DMS114 treated with DMSO at 0.1 percent for 48 hours (cell line): ENCODE data around the gene CPA1.
"Not testable (repeated sequence)": the region's sequence is repeated elsewhere in the genome, so short reads cannot be mapped to it uniquely, and the experiment has no call there.

Experiments used
- DNase-seq: peaks from one replicate; lab custom pipeline; 2025; ENCODE audit not compliant: unreplicated experiment; lab: John Stamatoyannopoulos, UW

The CPA1 gene

DNA sequence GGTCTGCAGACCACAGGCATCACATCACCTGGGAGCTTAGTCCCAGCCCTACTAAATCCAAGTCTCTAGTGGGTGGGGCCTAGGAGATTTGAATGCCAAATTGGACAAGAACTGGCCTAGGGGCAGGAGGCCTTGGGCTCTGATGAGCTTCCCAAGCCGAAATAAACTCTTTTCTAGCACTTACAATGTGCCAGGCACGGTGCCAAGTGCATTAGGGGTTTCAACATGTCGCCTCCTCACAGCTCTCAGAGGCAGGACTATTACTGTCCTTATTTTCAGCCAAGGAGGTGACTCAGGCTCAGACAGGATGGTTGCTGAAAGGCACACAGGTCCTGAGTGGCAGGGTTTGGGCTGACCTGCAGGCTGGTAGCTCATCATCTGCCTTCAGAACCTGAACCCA, 9.2 kb upstream of the CPA1 start:
- no peak for DNase-seq

GRCh38 chr7:130372402-130373165, 7.7 kb upstream of the CPA1 start:
- no peak for DNase-seq

DNA sequence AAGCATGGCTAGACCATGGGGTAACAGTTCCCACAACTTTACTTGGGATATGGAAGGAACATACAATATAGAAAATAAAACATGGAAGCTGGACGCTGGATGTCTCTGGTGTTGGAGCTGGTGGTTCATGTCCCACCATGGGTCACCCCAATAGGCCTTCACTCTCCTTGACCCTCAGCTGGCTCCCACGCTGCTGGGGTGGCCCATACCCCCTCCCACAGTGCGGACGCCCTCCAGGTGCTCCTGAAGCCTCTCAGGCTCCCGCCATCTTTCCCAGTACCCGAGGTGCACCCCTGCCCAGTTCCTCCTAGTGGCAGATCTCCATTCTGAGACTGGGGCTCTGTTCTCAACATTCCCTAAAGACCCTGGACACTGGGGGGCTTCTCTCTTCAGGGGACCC, 5.8 kb upstream of the CPA1 start:
- no peak for DNase-seq

DNA sequence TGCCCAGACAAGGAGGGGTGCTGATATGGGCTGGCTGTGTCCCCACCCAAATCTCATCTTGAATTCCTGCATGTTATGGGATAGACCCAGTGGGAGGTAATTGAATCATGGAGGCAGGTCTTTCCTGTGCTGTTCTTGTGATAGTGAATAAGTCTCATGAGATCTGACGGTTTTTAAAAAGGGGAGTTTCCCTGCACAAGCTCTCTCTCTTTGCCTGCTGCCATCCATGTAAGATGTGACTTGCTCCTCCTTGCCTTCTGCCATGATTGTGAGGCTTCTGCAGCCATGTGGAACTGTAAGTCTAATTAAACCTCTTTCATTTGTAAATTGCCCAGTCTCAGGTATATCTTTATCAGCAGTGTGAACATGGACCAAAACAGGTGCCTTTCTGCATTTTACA, 3.8 kb upstream of the CPA1 start:
- not testable (repeated sequence) for DNase-seq

DNA sequence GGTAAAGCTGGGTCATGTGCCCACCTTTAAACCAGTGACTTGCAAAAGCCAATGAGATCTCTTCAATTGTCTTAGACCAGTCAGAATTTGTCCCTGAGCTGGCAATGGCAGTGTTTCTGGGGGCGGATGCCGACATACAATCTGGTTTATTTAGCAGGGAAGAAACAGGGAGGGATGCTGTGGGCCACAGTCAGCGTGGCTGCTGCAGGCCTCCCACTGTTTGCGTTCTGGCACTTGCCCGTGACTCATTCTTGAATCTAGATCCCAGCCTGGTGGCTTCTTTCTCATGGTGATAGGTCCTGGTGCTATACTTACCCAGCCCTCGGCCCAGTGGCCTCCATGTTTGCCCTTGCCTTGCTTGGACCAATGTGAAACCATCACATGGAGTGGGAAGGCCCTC, 3.1 kb upstream of the CPA1 start:
- no peak for DNase-seq

DNA sequence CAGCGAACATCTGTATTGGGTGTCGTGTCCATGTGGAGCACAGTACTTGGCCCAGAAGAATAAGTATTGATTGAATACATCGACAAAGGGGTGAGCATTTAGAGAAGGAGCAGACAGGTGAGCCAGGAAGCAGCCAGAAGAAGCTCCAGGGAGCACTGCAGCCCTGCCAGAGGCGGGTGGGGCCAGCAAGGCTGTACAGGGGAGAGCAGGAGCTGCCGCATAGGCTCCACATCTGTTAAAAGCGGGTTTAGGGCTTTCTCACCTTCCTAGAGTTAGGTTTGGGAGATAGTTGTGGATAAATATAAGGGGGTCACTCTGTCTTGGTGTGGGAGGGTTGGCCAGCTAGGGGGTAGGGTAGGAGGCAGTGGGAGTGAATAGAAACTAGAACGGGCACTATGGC, 1.3 kb upstream of the CPA1 start:
- DNase-seq: no peak

- no peak for DNase-seq
Observed at GRCh38 chr7:130379532-130379920, 768 bp upstream of the CPA1 start.

GRCh38 chr7:130380861-130381455, 664 bp downstream of the CPA1 start:
- DNase-seq: no peak

- DNase-seq: no peak
Observed at GRCh38 chr7:130381468-130382312, 1.4 kb downstream of the CPA1 start.

- DNase-seq: no peak
Observed at GRCh38 chr7:130383187-130383980, 3.1 kb downstream of the CPA1 start.

DNA sequence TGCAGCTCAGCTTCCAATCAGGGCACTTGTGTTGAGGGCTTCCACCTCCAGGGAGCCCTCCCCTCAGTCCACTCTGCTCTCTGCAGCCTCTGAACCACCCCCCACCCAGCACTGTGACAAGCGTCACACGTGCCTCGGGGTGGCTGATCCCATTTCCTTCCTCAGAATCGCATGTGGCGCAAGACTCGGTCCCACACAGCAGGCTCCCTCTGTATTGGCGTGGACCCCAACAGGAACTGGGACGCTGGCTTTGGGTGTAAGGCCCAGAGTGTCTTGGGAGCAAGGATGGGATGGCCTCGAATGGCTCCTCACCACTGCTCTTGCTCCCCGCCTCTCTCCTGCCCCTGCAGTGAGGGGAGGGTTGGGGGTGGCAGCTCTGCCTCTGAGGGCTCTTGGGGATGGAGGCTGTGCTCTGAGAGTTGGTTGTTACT, 4.1 kb downstream of the CPA1 start:
- no peak for DNase-seq

GRCh38 chr7:130384841-130385599, 4.7 kb downstream of the CPA1 start:
- DNase-seq: no peak

GRCh38 chr7:130385600-130386066, 5.3 kb downstream of the CPA1 start:
- DNase-seq: no peak

DNA sequence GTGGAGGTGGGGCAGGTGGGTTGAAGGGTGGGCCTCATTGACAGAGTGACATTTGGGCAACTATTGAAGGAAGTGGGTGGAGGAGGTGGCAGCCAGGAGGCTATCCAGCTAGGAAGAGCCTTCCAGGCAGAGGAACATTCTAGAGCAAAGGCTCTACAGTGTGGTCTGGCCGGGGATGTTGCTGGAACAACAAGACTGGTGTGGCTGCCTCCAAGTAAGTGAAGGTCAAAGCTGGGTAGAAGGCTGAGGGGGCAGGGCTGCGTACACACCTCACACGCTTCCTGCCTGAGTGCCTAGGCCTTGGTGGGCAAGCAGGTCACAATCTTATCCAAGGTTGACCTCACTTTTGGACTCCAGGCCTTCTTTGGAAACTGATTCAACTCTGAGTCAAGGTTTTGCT, 6.6 kb downstream of the CPA1 start:
- DNase-seq: no peak

DNA sequence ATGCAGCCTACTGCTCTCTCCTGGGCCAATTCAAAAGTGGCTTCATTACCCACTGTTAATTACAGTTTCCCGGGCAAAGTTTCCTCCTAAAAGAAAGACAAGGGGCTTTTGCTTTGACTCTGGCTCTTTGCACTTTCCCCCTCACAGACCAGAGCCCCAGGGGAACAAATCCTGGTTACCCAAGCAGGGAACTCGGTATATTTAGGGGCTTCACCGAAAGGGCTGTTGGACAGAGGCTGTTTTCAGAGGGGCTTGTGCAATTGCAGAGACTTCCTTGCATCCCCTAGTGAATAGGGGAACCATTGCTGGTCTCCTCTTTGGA, 7.0 kb downstream of the CPA1 start:
- DNase-seq: no peak

- no peak for DNase-seq
Observed at GRCh38 chr7:130387628-130388403, 7.5 kb downstream of the CPA1 start.

GRCh38 chr7:130388671-130389070, 8.4 kb downstream of the CPA1 start:
- no peak for DNase-seq

DNA sequence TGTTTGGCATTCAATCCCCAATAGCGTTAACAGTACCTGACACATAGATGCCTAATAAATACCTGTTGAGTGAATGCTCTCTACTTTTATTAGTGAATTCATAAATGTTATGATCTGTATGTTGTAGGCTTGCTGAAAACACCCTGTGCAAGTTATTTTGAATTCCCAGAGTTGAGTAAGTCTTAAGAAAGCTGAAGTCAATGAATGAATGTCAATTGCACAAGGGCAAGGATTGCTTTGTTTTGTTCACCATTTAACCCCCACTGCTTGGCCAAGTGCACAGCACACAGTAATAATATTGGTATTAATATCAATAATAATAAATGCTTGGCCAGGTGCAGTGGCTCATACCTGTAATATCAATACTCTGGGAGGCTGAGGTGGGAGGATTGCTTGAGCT, 10.2 kb downstream of the CPA1 start:
- no peak for DNase-seq

DNA sequence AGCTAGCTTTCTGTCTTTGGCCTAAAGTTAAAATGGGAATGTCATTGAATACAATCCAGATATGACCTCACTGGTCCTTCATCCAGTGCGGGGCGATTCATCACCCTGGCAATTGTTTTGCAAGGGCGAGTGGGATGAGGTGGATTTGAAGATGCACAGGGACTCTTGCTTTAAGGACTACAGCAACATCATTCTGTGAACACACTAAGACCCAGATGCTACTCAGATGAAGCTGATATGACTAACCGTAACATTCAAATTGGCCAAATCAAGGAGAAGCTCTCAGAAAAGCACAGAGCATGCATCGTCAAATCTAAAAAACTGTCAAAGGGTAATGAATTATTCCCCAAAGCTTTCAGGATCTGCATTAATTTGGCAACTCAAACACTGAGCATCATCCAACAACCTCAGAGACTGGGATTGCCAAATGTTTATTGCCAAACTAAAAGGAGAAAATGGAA, 12.8 kb downstream of the CPA1 start:
- no peak for DNase-seq
